HEK293 (cell line): ENCODE results near the gene HTRA2.

Source experiments
- CTCF ChIA-PET: fragments of 350-600 bp; formaldehyde crosslinking; extraction: SDS; loops from one replicate; lab custom pipeline; 2021; ENCODE audit warnings: antibody characterized with exemption; lab: Yijun Ruan, JAX
- POLR2A ChIA-PET: fragments of 300-600 bp; formaldehyde crosslinking; extraction: SDS; loops from one replicate; lab custom pipeline; 2020; ENCODE audit warnings: antibody characterized with exemption, inconsistent platforms; lab: Yijun Ruan, JAX
- H3K27ac ChIP-seq: fragments of 200-500 bp; sonication (Bioruptor generic); 2 replicates; pipeline ENCODE4 v1.5.1; 2014; ENCODE audit warnings: low read depth, low read length, control low read depth, inconsistent platforms; ENCODE audit errors: extremely low read depth
- H3K36me3 ChIP-seq, 2 experiments: fragments of 200-500 bp in 1 of 2; sonication (Bioruptor generic) in 1 of 2; 1 replicate in 1 of 2; 2 replicates in 1 of 2; pipeline ENCODE4 v1.5.1; 2014 to 2017; ENCODE audit warnings: inconsistent platforms in 2 of 2, low read length in 2 of 2; ENCODE audit not compliant: control insufficient read depth in 2 of 2, insufficient read depth in 1 of 2
- H3K4me1 ChIP-seq: fragments of 200-500 bp; sonication (Bioruptor generic); 2 replicates; pipeline ENCODE4 v1.5.1; 2014; ENCODE audit warnings: mild to moderate bottlenecking, low read length, inconsistent platforms; ENCODE audit not compliant: control insufficient read depth, insufficient read depth
- H3K4me3 ChIP-seq: 2 replicates; pipeline ENCODE4 v1.5.1; 2011; ENCODE audit warnings: low read depth, mild to moderate bottlenecking, control low read depth, low read length, moderate library complexity
- H3K9me3 ChIP-seq: fragments of 200-500 bp; sonication (Bioruptor generic); 2 replicates; pipeline ENCODE4 v1.5.1; 2014; ENCODE audit warnings: low read depth, low read length, inconsistent platforms; ENCODE audit not compliant: control insufficient read depth, insufficient read depth
- GLI2 ChIP-seq: fragments of 450-650 bp; formaldehyde crosslinking; IDR thresholded peaks from 2 replicates; pipeline ENCODE4; 2017; ENCODE audit warnings: missing biosample characterization, missing genetic modification characterization, low read depth, borderline replicate concordance
- GLIS2 ChIP-seq: fragments of 450-650 bp; formaldehyde crosslinking; IDR thresholded peaks from 2 replicates; pipeline ENCODE4 v1.5.1; 2016; ENCODE audit warnings: missing biosample characterization, missing genetic modification characterization
- KLF1 ChIP-seq: fragments of 450-650 bp; formaldehyde crosslinking; IDR thresholded peaks from 2 replicates; pipeline ENCODE4 v1.5.1; 2016; ENCODE audit warnings: missing biosample characterization, missing genetic modification characterization
- KLF17 ChIP-seq: fragments of 450-650 bp; formaldehyde crosslinking; IDR thresholded peaks from 2 replicates; pipeline ENCODE4 v1.5.1; 2016; ENCODE audit warnings: missing biosample characterization, missing genetic modification characterization
- REPIN1 ChIP-seq: fragments of 450-650 bp; formaldehyde crosslinking; IDR thresholded peaks from 2 replicates; pipeline ENCODE4 v1.5.1; 2017; ENCODE audit warnings: missing biosample characterization, missing genetic modification characterization, low read depth
- REST ChIP-seq: fragments of 450-650 bp; formaldehyde crosslinking; IDR thresholded peaks from 2 replicates; pipeline ENCODE4 v1.5.1; 2016; ENCODE audit warnings: missing biosample characterization, missing genetic modification characterization
- SP2 ChIP-seq: fragments of 450-650 bp; formaldehyde crosslinking; IDR thresholded peaks from 2 replicates; pipeline ENCODE4 v1.5.1; 2016; ENCODE audit warnings: missing biosample characterization, missing genetic modification characterization
- WT1 ChIP-seq: fragments of 450-650 bp; formaldehyde crosslinking; IDR thresholded peaks from 2 replicates; pipeline ENCODE4 v1.5.1; 2016; ENCODE audit warnings: missing biosample characterization, missing genetic modification characterization
- ZBTB20 ChIP-seq: fragments of 450-650 bp; formaldehyde crosslinking; IDR thresholded peaks from 2 replicates; pipeline ENCODE4 v1.5.1; 2016; ENCODE audit warnings: missing biosample characterization, missing genetic modification characterization
- ZBTB21 ChIP-seq: fragments of 450-650 bp; formaldehyde crosslinking; IDR thresholded peaks from 2 replicates; pipeline ENCODE4 v1.5.1; 2017; ENCODE audit warnings: missing biosample characterization, missing genetic modification characterization
- ZBTB26 ChIP-seq: fragments of 450-650 bp; formaldehyde crosslinking; optimal IDR thresholded peaks from 2 replicates; pipeline ENCODE3; 2016; ENCODE audit warnings: missing biosample characterization, mild to moderate bottlenecking, missing genetic modification characterization
- ZEB2 ChIP-seq: fragments of 450-650 bp; formaldehyde crosslinking; IDR thresholded peaks from 2 replicates; pipeline ENCODE4 v1.5.1; 2016; ENCODE audit warnings: missing biosample characterization, missing genetic modification characterization
- ZFHX2 ChIP-seq: fragments of 450-650 bp; formaldehyde crosslinking; conservative IDR thresholded peaks from 2 replicates; pipeline ENCODE4 v1.5.1; 2016; ENCODE audit warnings: missing biosample characterization, missing genetic modification characterization
- ZIC2 ChIP-seq: fragments of 450-650 bp; formaldehyde crosslinking; IDR thresholded peaks from 2 replicates; pipeline ENCODE4 v1.5.1; 2016; ENCODE audit warnings: missing biosample characterization, missing genetic modification characterization
- ZNF114 ChIP-seq: fragments of 450-650 bp; formaldehyde crosslinking; IDR thresholded peaks from 2 replicates; pipeline ENCODE4 v1.5.0; 2017; ENCODE audit warnings: missing biosample characterization, missing genetic modification characterization
- ZNF146 ChIP-seq: fragments of 450-650 bp; formaldehyde crosslinking; IDR thresholded peaks from 2 replicates; pipeline ENCODE4 v1.5.1; 2016; ENCODE audit warnings: missing biosample characterization, missing genetic modification characterization
- ZNF169 ChIP-seq: fragments of 450-650 bp; formaldehyde crosslinking; IDR thresholded peaks from 2 replicates; pipeline ENCODE4 v1.5.1; 2016; ENCODE audit warnings: missing biosample characterization, missing genetic modification characterization
- ZNF223 ChIP-seq: fragments of 450-650 bp; formaldehyde crosslinking; IDR thresholded peaks from 2 replicates; pipeline ENCODE4 v1.5.1; 2016; ENCODE audit warnings: missing biosample characterization, missing genetic modification characterization
- ZNF24 ChIP-seq: fragments of 450-650 bp; formaldehyde crosslinking; IDR thresholded peaks from 2 replicates; pipeline ENCODE4 v1.5.1; 2016; ENCODE audit warnings: missing biosample characterization, missing genetic modification characterization
- ZNF366 ChIP-seq: fragments of 450-650 bp; formaldehyde crosslinking; conservative IDR thresholded peaks from 2 replicates; pipeline ENCODE4 v1.5.1; 2016; ENCODE audit warnings: missing biosample characterization, missing genetic modification characterization
- ZNF37A ChIP-seq: fragments of 450-650 bp; IDR thresholded peaks from 2 replicates; pipeline ENCODE4 v1.5.1; 2018; ENCODE audit warnings: missing biosample characterization, missing genetic modification characterization
- ZNF398 ChIP-seq: fragments of 450-650 bp; formaldehyde crosslinking; IDR thresholded peaks from 2 replicates; pipeline ENCODE4 v1.5.1; 2017; ENCODE audit warnings: missing biosample characterization, missing genetic modification characterization
- ZNF610 ChIP-seq: fragments of 450-650 bp; formaldehyde crosslinking; IDR thresholded peaks from 2 replicates; pipeline ENCODE4 v1.5.1; 2016; ENCODE audit warnings: missing biosample characterization, missing genetic modification characterization, borderline replicate concordance
- ZNF624 ChIP-seq: fragments of 450-650 bp; formaldehyde crosslinking; IDR thresholded peaks from 2 replicates; pipeline ENCODE4 v1.5.1; 2017; ENCODE audit warnings: missing biosample characterization, missing genetic modification characterization
- ZNF629 ChIP-seq: fragments of 450-650 bp; formaldehyde crosslinking; IDR thresholded peaks from 2 replicates; pipeline ENCODE4 v1.5.1; 2017; ENCODE audit warnings: missing biosample characterization, missing genetic modification characterization
- ZNF701 ChIP-seq: fragments of 450-650 bp; formaldehyde crosslinking; IDR thresholded peaks from 2 replicates; pipeline ENCODE4 v1.5.1; 2016; ENCODE audit warnings: missing biosample characterization, missing genetic modification characterization
- ZNF830 ChIP-seq: fragments of 450-650 bp; IDR thresholded peaks from 2 replicates; pipeline ENCODE4 v1.5.0; 2018; ENCODE audit warnings: missing biosample characterization, missing genetic modification characterization, low read depth, mild to moderate bottlenecking, moderate library complexity

Gene HTRA2

GRCh38 chr2:74552914-74553811, 23.4 kb downstream of the HTRA2 start (continued):
- no peak for TF ChIP-seq REST (tag by site-specific recombination)
- no peak for TF ChIP-seq ZNF223
- TF ChIP-seq ZNF169 (tag by site-specific recombination), result no peak
- TF ChIP-seq ZNF366 (tag by site-specific recombination), result peak; percentile 51; the same call in 1 of the 2 replicates
- TF ChIP-seq ZBTB20 (tag by site-specific recombination), result peak; percentile 35; the same call in 1 of the 2 replicates
- no peak for TF ChIP-seq ZNF624 (tag by site-specific recombination)
- no peak for TF ChIP-seq ZNF629 (tag by site-specific recombination)

- CTCF ChIA-PET, result interaction anchor here (0.6 kb wide), 1 partner anchor 645 kb away, joined by 5 read pairs; the partner anchor contains the start of gene TACR1
- Histone ChIP-seq H3K27ac (peak within 1 kb of the TSS; percentile 49; the same call in 1 of the 2 replicates), H3K9me3 (no peaks in the 10 kb centered on the region), H3K4me3 (peak within 1 kb of the TSS; percentile 56), H3K36me3 (peaks cover 0 to 7% of the 10 kb centered on the region in 2 experiments; a peak in 1 of 3 replicates), H3K4me1 (no peaks in the 10 kb centered on the region; the same call in 1 of the 2 replicates)
- POLR2A ChIA-PET, result interaction anchor here (0.6 to 1.0 kb wide), 9 partner anchors 20 to 95 kb away, joined by 3 to 11 read pairs (median 5); partner anchors contain the start of genes AUP1, HTRA2, PCGF1 and WBP1
- peak; percentile 49 for TF ChIP-seq KLF17
- TF ChIP-seq WT1 (tag by site-specific recombination), result peak; percentile 71
- no peak for TF ChIP-seq ZNF830
- TF ChIP-seq ZNF37A (tag by site-specific recombination), result no peak
- TF ChIP-seq ZFHX2 (tag by site-specific recombination), result peak; percentile 90
- peak; percentile 53 for TF ChIP-seq ZEB2 (tag by site-specific recombination)
- peak; percentile 58 for TF ChIP-seq KLF1 (tag by site-specific recombination)
- TF ChIP-seq ZNF114, result no peak
- TF ChIP-seq ZNF701 (tag by site-specific recombination), result no peak
- TF ChIP-seq GLIS2, result peak; percentile 69
- TF ChIP-seq GLI2, result no peak
- TF ChIP-seq SP2 (tag by site-specific recombination), result peak; percentile 87
- no peak for TF ChIP-seq ZNF610 (tag by site-specific recombination)
- peak; percentile 48 for TF ChIP-seq ZIC2 (tag by site-specific recombination)
- TF ChIP-seq ZBTB21 (tag by site-specific recombination), result peak; percentile 99
- TF ChIP-seq ZNF146 (tag by site-specific recombination), result no peak
- TF ChIP-seq ZBTB26 (tag by site-specific recombination), result peak; percentile 16
- TF ChIP-seq ZNF24, result no peak
- TF ChIP-seq ZBTB20 (tag by site-specific recombination), result peak; percentile 90
- peak; percentile 86 for TF ChIP-seq ZNF398
- TF ChIP-seq ZNF629 (tag by site-specific recombination), result peak; percentile 100
- TF ChIP-seq REPIN1 (tag by site-specific recombination), result no peak
Measured at GRCh38 chr2:74553892-74554819, 24.4 kb downstream of the HTRA2 start, which contains the start of the genes DOK1 and LOXL3. Gene DOK1 (plus strand): TSS chr2:74554720. CDS start chr2:74554755, 35 bp downstream. Gene LOXL3 (minus strand): TSS chr2:74553942. CDS start chr2:74552634, 1,308 bp downstream.
